ENCODE data around the gene CSF1R. TPM values are rescaled to one million over a fixed set of nuclear protein-coding genes. Genes with fewer than 3 reads are reported as not detected.
"Not testable (repeated sequence)": the region's sequence is repeated elsewhere in the genome, so short reads cannot be mapped to it uniquely, and the experiment has no call there.

CSF1R gene
- total and polyA plus RNA-seq, 2 of the 4 experiments (the other 2 are of a cell fraction): 0.14 to 0.36 TPM

- BruUV-seq (replicated peaks); H4K8ac ChIP-seq (ENCODE audit: low read depth in 2 of 2, low read length in 2 of 2); H3K4me3 ChIP-seq (ENCODE audit: insufficient read depth, low read depth, low read length); H2AK9ac ChIP-seq (replicated peaks; ENCODE audit: low read depth, low read length, poor library complexity); H3K23ac ChIP-seq (ENCODE audit: low read depth, low read length); H3K9ac ChIP-seq (ENCODE audit: low read depth, low read length); H3K9me3 ChIP-seq (ENCODE audit: control insufficient read depth, insufficient read depth, low read length); dilution Hi-C loops (cut with HindIII; ENCODE audit: low sequenced_read_pairs, unreplicated experiment); H2AFZ ChIP-seq (replicated peaks; ENCODE audit: low read length, poor library complexity); H3K18ac ChIP-seq (ENCODE audit: low read depth, low read length); in situ Hi-C loops (cut with MboI; ENCODE audit: low sequenced_read_pairs); H4K20me1 ChIP-seq (ENCODE audit: insufficient read depth, low read length); H3K4me2 ChIP-seq (ENCODE audit: low read depth, low read length); H2BK5ac ChIP-seq (ENCODE audit: low read depth, low read length, poor library complexity, severe bottlenecking); H4K5ac ChIP-seq (ENCODE audit: low read depth, low read length); H3K56ac ChIP-seq (ENCODE audit: extremely low read depth, insufficient read depth, low read length); H3K14ac ChIP-seq (replicated peaks; ENCODE audit: low read depth, low read length); CTCF ChIA-PET; POLR2A ChIA-PET (ENCODE audit: unreplicated experiment); H2BK15ac ChIP-seq (ENCODE audit: low read depth, low read length); H3K27ac ChIP-seq (ENCODE audit: insufficient read depth, low read length); H2BK20ac ChIP-seq (ENCODE audit: low read depth, low read length); intact Hi-C loops (cut with micrococcal nuclease); H3K27me3 ChIP-seq (ENCODE audit: control insufficient read depth, insufficient read depth, low read length): not testable (repeated sequence)
- peaks cover 19% of the 10 kb centered on the region for H3K4me1 ChIP-seq (ENCODE audit: control insufficient read depth, insufficient read depth, low read length)
- peak overlapping the region; percentile 66 for H2AK5ac ChIP-seq (ENCODE audit: low read depth, low read length)
- peak overlapping the region; percentile 42; the same call in 1 of the 2 replicates for H3K4ac ChIP-seq (ENCODE audit: low read depth, low read length)
- peaks cover 9 to 59% of the 10 kb centered on the region in 2 experiments for H3K79me1 ChIP-seq (ENCODE audit: low read depth in 1 of 2, low read length in 2 of 2)
- TF ChIP-seq RCOR1 (IDR thresholded peaks at IDR 0.05; ENCODE audit: insufficient replicate concordance, low read length) (peak; percentile 19), BHLHE40 (IDR thresholded peaks at IDR 0.05; ENCODE audit: low read depth, low read length) (peak; percentile 15; the same call in 1 of the 2 replicates), FOS (IDR thresholded peaks at IDR 0.05; ENCODE audit: low read depth, low read length) (peak; percentile 58; the same call in 1 of the 2 replicates), USF2 (IDR thresholded peaks at IDR 0.05; ENCODE audit: low read depth, low read length) (0 out of 2 replicates have a peak, but pooled peaks have one; percentile 6)
- WGBS, 2 experiments (ENCODE audit: extremely low coverage in 2 of 2, insufficient read length in 1 of 2): no CpG with 5 or more reads among the region's 14 CpGs
- peaks cover 72% of the 10 kb centered on the region for H3K36me3 ChIP-seq (ENCODE audit: control insufficient read depth, insufficient read depth, low read length)
- H4K91ac ChIP-seq (ENCODE audit: insufficient read depth, low read depth, low read length): peak overlapping the region; percentile 22; the same call in 1 of the 2 replicates
- ATAC-seq (ENCODE audit: low read depth) (peak; percentile 22; the same call in 1 of the 2 replicates), DNase-seq (peak; percentile 87)
- H2BK120ac ChIP-seq (ENCODE audit: low read depth, low read length): peak overlapping the region; percentile 52
- H3K9me1 ChIP-seq (ENCODE audit: insufficient read depth, low read length): peaks cover 32% of the 10 kb centered on the region
Measured at GRCh38 chr5:150050172-150050811, 36.1 kb downstream of the CSF1R start.
